AG04449 (cell line): Measurements from ENCODE around the gene FBXL13.
A peak's percentile ranks its signal among the peaks of the same experiment; 100 is the strongest.

Experiments used
- CTCF ChIA-PET: fragments of 350-600 bp; formaldehyde crosslinking; extraction: SDS; loops from one replicate; lab custom pipeline; 2021; ENCODE audit warnings: antibody characterized with exemption; lab: Yijun Ruan, JAX
- POLR2A ChIA-PET: fragments of 400-600, 350-600 bp; formaldehyde crosslinking; extraction: SDS; loops from one replicate; lab custom pipeline; 2020; ENCODE audit warnings: antibody characterized with exemption, inconsistent platforms; lab: Yijun Ruan, JAX
- DNase-seq: peaks from one replicate; pipeline ENCODE4 v3.0.0-alpha.2; 2010; ENCODE audit warnings: low read depth, low spot score
- H3K4me3 ChIP-seq: 2 replicates; pipeline ENCODE4 v1.5.1; 2011; ENCODE audit warnings: low read depth, mild to moderate bottlenecking, control low read depth, low read length
- TF ChIP-seq, protein P1 (sequence below): IDR thresholded peaks from one replicate; pipeline ENCODE4 v1.5.1; 2011; ENCODE audit warnings: mild to moderate bottlenecking, moderate library complexity, low read length, control low read depth, inconsistent platforms; ENCODE audit not compliant: insufficient read depth; ENCODE audit errors: missing control alignments

FBXL13 gene

GRCh38 chr7:103074519-103075336, at the start of gene FBXL13, which contains the start of gene ARMC10:
FBXL13 (minus strand) TSS chr7:103074796.
ARMC10 (plus strand) TSS chr7:103075140; CDS start chr7:103075273, 133 bp downstream.
- CTCF ChIA-PET: interaction anchor here (0.9 to 6.2 kb wide), 8 partner anchors 9 to 315 kb away, joined by 3 to 57 read pairs (median 6); no protein-coding TSS in a partner anchor
- POLR2A ChIA-PET: interaction anchor here (0.8 to 1.5 kb wide), 6 partner anchors 9 to 326 kb away, joined by 3 to 7 read pairs (median 4); partner anchors contain the start of genes FAM185A and NAPEPLD
- TF ChIP-seq, protein P1, sequence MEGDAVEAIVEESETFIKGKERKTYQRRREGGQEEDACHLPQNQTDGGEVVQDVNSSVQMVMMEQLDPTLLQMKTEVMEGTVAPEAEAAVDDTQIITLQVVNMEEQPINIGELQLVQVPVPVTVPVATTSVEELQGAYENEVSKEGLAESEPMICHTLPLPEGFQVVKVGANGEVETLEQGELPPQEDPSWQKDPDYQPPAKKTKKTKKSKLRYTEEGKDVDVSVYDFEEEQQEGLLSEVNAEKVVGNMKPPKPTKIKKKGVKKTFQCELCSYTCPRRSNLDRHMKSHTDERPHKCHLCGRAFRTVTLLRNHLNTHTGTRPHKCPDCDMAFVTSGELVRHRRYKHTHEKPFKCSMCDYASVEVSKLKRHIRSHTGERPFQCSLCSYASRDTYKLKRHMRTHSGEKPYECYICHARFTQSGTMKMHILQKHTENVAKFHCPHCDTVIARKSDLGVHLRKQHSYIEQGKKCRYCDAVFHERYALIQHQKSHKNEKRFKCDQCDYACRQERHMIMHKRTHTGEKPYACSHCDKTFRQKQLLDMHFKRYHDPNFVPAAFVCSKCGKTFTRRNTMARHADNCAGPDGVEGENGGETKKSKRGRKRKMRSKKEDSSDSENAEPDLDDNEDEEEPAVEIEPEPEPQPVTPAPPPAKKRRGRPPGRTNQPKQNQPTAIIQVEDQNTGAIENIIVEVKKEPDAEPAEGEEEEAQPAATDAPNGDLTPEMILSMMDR: peak; percentile 20
- peak within 1 kb of the TSS; percentile 95 for H3K4me3 ChIP-seq
- peak; percentile 42 for DNase-seq

GRCh38 chr7:103123529-103123928, 48.9 kb upstream of the FBXL13 start:
- no peak for DNase-seq
- ChIA-PET CTCF (no interaction called here), POLR2A (no interaction called here)
- no peak overlapping the region for H3K4me3 ChIP-seq
- TF ChIP-seq, protein P1: no peak

DNA sequence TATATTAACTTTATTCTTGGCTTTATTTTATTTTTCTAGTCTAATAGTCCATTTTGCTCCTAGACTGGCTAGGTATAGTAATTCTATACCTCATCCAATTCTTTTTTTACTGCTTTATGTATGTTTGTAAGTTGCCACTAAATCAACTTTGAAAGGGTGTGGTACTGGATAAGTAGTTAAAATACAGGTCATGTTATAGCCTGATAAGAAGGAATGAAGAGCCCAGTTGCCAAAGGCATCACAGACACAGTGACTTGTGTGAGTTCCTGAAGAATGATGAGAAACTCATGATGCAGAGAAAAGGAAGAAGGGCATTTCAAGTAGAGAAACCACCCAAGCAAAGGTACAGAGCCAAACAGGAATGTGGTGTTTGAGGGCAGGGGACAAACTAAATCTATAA, 47.0 kb upstream of the FBXL13 start:
- POLR2A ChIA-PET: no interaction called here
- no peak for DNase-seq
- CTCF ChIA-PET: no interaction called here
- TF ChIP-seq, protein P1: no peak
- no peak overlapping the region for H3K4me3 ChIP-seq

DNA sequence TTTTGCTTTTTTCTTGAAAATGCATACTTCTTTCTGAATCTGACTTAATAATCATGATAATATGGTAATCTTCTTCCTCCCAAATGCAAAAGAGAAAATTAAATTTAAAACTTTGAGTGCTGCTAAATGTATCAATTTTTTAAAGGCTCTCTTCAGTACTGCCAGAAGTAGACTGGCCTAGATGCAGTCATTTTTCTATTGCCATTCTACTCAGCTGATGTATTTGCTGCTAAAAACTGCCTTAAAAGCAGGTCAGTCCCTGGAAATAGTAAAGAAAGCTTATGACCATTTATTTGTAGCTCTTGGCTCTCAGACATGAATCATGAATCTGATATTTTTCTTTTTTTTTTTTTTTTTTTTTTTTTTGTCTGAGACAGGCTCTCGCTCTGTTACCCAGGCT, 45.8 kb upstream of the FBXL13 start:
- POLR2A ChIA-PET: interaction anchor here (1.2 kb wide), 1 partner anchor 29 kb away, joined by 3 read pairs; the partner anchor contains the start of gene NAPEPLD
- TF ChIP-seq, protein P1: no peak
- no peak overlapping the region for H3K4me3 ChIP-seq
- CTCF ChIA-PET: interaction anchor here (0.9 kb wide), 1 partner anchor 28 kb away, joined by 3 read pairs; no protein-coding TSS in a partner anchor
- DNase-seq: no peak

GRCh38 chr7:103119791-103120291, 45.2 kb upstream of the FBXL13 start:
- POLR2A ChIA-PET: interaction anchor here (1.2 kb wide), 1 partner anchor 29 kb away, joined by 3 read pairs; the partner anchor contains the start of gene NAPEPLD
- H3K4me3 ChIP-seq: no peak overlapping the region
- CTCF ChIA-PET: interaction anchor here (0.9 kb wide), 1 partner anchor 27 kb away, joined by 3 read pairs; no protein-coding TSS in a partner anchor
- TF ChIP-seq, protein P1: no peak
- DNase-seq: no peak

DNA sequence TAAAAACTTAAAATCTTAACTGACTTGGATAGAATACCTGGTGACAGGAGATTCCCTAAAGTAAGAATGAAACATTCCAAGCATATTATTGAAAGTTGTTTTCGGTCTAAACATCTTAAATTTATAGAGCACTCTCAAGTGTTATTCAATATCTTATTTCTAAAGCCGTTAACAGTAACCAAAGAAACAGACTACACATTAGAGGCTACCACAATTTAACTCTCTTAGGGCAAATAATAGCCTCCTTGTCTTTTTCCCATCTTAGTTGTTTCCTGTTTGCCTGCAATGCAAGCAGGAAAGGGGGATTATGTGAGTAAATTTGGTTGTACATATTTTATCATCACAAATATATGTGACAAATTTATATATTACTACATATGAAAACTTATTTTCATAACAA, 42.9 kb upstream of the FBXL13 start:
- DNase-seq: no peak
- ChIA-PET POLR2A (no interaction called here), CTCF (no interaction called here)
- TF ChIP-seq, protein P1: no peak
- no peak overlapping the region for H3K4me3 ChIP-seq
